GM23248 (cell line): ENCODE data around the gene HSD17B3.

Experiments
- EZH2 ChIP-seq: fragments of 200-600 bp; sonication (generic); IDR thresholded peaks from 2 replicates; pipeline ENCODE4 v1.6.1; 2018; ENCODE audit warnings: antibody characterized with exemption, mild to moderate bottlenecking; ENCODE audit not compliant: insufficient read depth, poor library complexity, severe bottlenecking
- EZH2phosphoT487 ChIP-seq: fragments of 200-600 bp; sonication (generic); IDR thresholded peaks from 2 replicates; pipeline ENCODE4 v1.6.1; 2018; ENCODE audit warnings: antibody characterized with exemption, moderate library complexity, mild to moderate bottlenecking, low read depth; ENCODE audit not compliant: insufficient read depth

DNA sequence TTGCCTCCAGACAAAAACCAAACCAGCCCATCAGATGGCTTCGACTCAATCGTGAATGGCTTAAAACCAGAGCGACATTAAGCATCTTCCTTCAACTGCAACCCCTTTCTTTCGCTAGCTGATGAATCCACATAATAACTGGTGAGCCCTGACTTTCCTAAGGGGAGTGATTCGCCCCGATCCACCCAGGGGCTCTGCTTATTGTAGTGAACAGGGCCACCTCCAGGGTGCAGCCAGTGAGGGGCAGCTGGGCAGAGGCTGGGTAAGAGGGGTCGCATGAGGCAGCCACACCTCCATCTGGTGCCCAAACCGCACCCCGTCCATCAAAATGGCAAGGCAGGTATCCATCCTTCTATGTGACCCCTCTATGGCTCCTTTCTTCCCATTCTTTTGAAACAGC, 43.6 kb upstream of the HSD17B3 start:
- TF ChIP-seq EZH2: no peak
- no peak for TF ChIP-seq EZH2phosphoT487
